ENCODE measurements around the gene BAG1.

The BAG1 gene

GRCh38 chr9:33209394-33209793, 55.1 kb downstream of the BAG1 start:
- no peak for DNase-seq

GRCh38 chr9:33202552-33203201, 61.8 kb downstream of the BAG1 start:
- DNase-seq: no peak
